Measurements from ENCODE around the gene IER5. TPM values are rescaled to one million over a fixed set of nuclear protein-coding genes. Genes with fewer than 3 reads are reported as not detected.

Gene IER5
- total and polyA plus RNA-seq, 9 of the 15 experiments (the other 6 are each of a cell fraction or from before 2014, with no cell fraction given): 2.4 to 32.1 (median 12.0) TPM

GRCh38 chr1:181104042-181104789 lies 15.7 kb downstream of the IER5 start (continued):
- TF ChIP-seq ZNF592 (IDR thresholded peaks at IDR 0.05): no peak
- TF ChIP-seq ZNF217 (CRISPR knock-in tag; IDR thresholded peaks at IDR 0.05): no peak
- TF ChIP-seq TRIM25 (IDR thresholded peaks at IDR 0.05; ENCODE audit: borderline replicate concordance): no peak
- no peak for TF ChIP-seq RAD51 (IDR thresholded peaks at IDR 0.05; ENCODE audit: borderline replicate concordance, low read depth)
- no peak for TF ChIP-seq FOXJ3 (CRISPR knock-in tag; IDR thresholded peaks at IDR 0.05)
- no peak for TF ChIP-seq RNF219 (CRISPR knock-in tag; IDR thresholded peaks at IDR 0.05)
- TF ChIP-seq ILF3 (IDR thresholded peaks at IDR 0.05; ENCODE audit: borderline replicate concordance): no peak
- TF ChIP-seq ZNF253 (CRISPR knock-in tag; conservative IDR thresholded peaks at IDR 0.05): 0 out of 2 replicates have a peak, but pooled peaks have one; percentile 18
- no peak for TF ChIP-seq HEY1 (CRISPR knock-in tag; IDR thresholded peaks at IDR 0.05; ENCODE audit: borderline replicate concordance)
- no peak for TF ChIP-seq NCOA6 (IDR thresholded peaks at IDR 0.05)
- no peak for TF ChIP-seq YY1 (IDR thresholded peaks at IDR 0.05; ENCODE audit: borderline replicate concordance in 1 of 3, control insufficient read depth in 1 of 3, extremely low read depth in 1 of 3, insufficient read depth in 3 of 3, insufficient read length in 1 of 3, insufficient replicate concordance in 2 of 3, low read depth in 1 of 3, low read length in 2 of 3)
- no peak for TF ChIP-seq DMBX1 (CRISPR knock-in tag; IDR thresholded peaks at IDR 0.05; ENCODE audit: borderline replicate concordance)
- TF ChIP-seq RCOR1 (IDR thresholded peaks at IDR 0.05; ENCODE audit: borderline replicate concordance in 1 of 2, low read depth in 2 of 2, low read length in 2 of 2): no peak
